Measurements from ENCODE around the gene SOX6.

DNA sequence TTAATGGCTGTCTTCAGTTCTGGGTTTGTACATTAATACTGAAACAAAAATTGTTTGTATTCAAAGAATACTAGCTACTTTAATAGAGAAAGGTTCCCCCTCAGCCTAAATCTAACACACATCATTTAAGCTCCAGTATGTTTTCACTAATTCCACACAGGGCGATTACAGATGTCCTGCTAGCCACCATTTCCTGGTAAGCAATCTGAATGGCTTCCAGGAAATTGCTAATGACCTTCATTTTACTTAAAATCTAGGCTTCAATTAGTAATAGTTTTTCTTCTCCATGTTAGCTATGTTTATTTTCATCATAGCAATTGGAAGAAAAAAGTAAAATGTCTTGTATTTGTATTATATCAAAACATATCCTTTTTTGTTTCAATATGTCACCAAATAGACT, 132.8 kb downstream of the SOX6 start:
- TF ChIP-seq CTCF (conservative IDR thresholded peaks at IDR 0.05; ENCODE audit: low read depth in 2 of 2) (no peak), JUNB (IDR thresholded peaks at IDR 0.05; ENCODE audit: unreplicated experiment) (no peak), EZH2phosphoT487 (IDR thresholded peaks at IDR 0.05; ENCODE audit: unreplicated experiment) (no peak), POLR2AphosphoS5 (IDR thresholded peaks at IDR 0.05; ENCODE audit: low read depth) (no peak), EZH2 (IDR thresholded peaks at IDR 0.05; ENCODE audit: low read depth, unreplicated experiment) (no peak), NANOG (IDR thresholded peaks at IDR 0.05; ENCODE audit: borderline replicate concordance) (no peak), CREB1 (CRISPR knock-in tag; IDR thresholded peaks at IDR 0.05; ENCODE audit: low read depth) (no peak)
- TF ChIP-seq, protein P1, sequence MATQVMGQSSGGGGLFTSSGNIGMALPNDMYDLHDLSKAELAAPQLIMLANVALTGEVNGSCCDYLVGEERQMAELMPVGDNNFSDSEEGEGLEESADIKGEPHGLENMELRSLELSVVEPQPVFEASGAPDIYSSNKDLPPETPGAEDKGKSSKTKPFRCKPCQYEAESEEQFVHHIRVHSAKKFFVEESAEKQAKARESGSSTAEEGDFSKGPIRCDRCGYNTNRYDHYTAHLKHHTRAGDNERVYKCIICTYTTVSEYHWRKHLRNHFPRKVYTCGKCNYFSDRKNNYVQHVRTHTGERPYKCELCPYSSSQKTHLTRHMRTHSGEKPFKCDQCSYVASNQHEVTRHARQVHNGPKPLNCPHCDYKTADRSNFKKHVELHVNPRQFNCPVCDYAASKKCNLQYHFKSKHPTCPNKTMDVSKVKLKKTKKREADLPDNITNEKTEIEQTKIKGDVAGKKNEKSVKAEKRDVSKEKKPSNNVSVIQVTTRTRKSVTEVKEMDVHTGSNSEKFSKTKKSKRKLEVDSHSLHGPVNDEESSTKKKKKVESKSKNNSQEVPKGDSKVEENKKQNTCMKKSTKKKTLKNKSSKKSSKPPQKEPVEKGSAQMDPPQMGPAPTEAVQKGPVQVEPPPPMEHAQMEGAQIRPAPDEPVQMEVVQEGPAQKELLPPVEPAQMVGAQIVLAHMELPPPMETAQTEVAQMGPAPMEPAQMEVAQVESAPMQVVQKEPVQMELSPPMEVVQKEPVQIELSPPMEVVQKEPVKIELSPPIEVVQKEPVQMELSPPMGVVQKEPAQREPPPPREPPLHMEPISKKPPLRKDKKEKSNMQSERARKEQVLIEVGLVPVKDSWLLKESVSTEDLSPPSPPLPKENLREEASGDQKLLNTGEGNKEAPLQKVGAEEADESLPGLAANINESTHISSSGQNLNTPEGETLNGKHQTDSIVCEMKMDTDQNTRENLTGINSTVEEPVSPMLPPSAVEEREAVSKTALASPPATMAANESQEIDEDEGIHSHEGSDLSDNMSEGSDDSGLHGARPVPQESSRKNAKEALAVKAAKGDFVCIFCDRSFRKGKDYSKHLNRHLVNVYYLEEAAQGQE (IDR thresholded peaks at IDR 0.05; ENCODE audit: unreplicated experiment) = no peak

All from GM23338 (cell line).